GM18511 (cell line): ENCODE results near the gene CDH23.

Experiments used
- ATAC-seq: cut with Tn5 transposase; IDR thresholded peaks from one replicate; pipeline ENCODE4 v1.9.1; 2021; ENCODE audit warnings: mild to moderate bottlenecking, moderate library complexity; ENCODE audit not compliant: unreplicated experiment

Gene CDH23

GRCh38 chr10:71648254-71648932 is 251.7 kb downstream of the CDH23 start:
- no peak for ATAC-seq

GRCh38 chr10:71648933-71649320 is 252.2 kb downstream of the CDH23 start:
- ATAC-seq, result no peak

GRCh38 chr10:71649631-71650030 is 252.9 kb downstream of the CDH23 start:
- ATAC-seq, result no peak

- ATAC-seq, result no peak
Measured at GRCh38 chr10:71650397-71650796, 253.7 kb downstream of the CDH23 start.

- no peak for ATAC-seq
Measured at GRCh38 chr10:71651428-71651827, 254.7 kb downstream of the CDH23 start.

- ATAC-seq, result no peak
Measured at GRCh38 chr10:71651928-71652327, 255.2 kb downstream of the CDH23 start.

GRCh38 chr10:71653044-71653443 is 256.3 kb downstream of the CDH23 start:
- ATAC-seq, result no peak

GRCh38 chr10:71656220-71656619 is 259.5 kb downstream of the CDH23 start:
- no peak for ATAC-seq

- ATAC-seq, result no peak
Measured at GRCh38 chr10:71657604-71658466, 261.1 kb downstream of the CDH23 start.

- no peak for ATAC-seq
Measured at GRCh38 chr10:71658467-71658745, 261.7 kb downstream of the CDH23 start.

GRCh38 chr10:71659111-71659634 is 262.5 kb downstream of the CDH23 start:
- no peak for ATAC-seq

GRCh38 chr10:71659737-71660136 is 263.0 kb downstream of the CDH23 start:
- no peak for ATAC-seq

GRCh38 chr10:71660313-71660712 is 263.6 kb downstream of the CDH23 start:
- ATAC-seq, result no peak

- ATAC-seq, result no peak
Measured at GRCh38 chr10:71661060-71661622, 264.4 kb downstream of the CDH23 start.

- no peak for ATAC-seq
Measured at GRCh38 chr10:71661779-71662336, 265.1 kb downstream of the CDH23 start.

- ATAC-seq, result no peak
Measured at GRCh38 chr10:71663311-71663710, 266.6 kb downstream of the CDH23 start.

- ATAC-seq, result no peak
Measured at GRCh38 chr10:71664585-71664984, 267.9 kb downstream of the CDH23 start.

- ATAC-seq, result no peak
Measured at GRCh38 chr10:71665456-71665855, 268.7 kb downstream of the CDH23 start.

GRCh38 chr10:71666639-71667386 is 270.1 kb downstream of the CDH23 start:
- no peak for ATAC-seq

GRCh38 chr10:71667387-71667752 is 270.6 kb downstream of the CDH23 start:
- ATAC-seq, result no peak
